Natural killer cell (primary cell): ENCODE results near the gene RASGRP2. TPM values are rescaled to one million over a fixed set of nuclear protein-coding genes. Genes with fewer than 3 reads are reported as not detected.

Experiments used
- ATAC-seq, 3 donors: fragments of 150-1000 bp in 2 of 3; fragments of 200-7000 bp in 1 of 3; cut with Tn5 transposase; 1 replicate in 1 of 3; 2 replicates in 2 of 3; pipeline ENCODE4 v1.10.0; 2021; ENCODE audit warnings: mild to moderate bottlenecking in 2 of 3, moderate library complexity in 2 of 3
- DNase-seq, 2 donors: peaks; one replicate each; pipeline versions ENCODE4 v3.0.0 to v3.0.0-alpha.2; 2013 to 2021; ENCODE audit warnings: mixed read lengths in 1 of 2
- H3K27ac ChIP-seq: one replicate; pipeline ENCODE4 v1.5.1; 2013; ENCODE audit warnings: mild to moderate bottlenecking, low read length
- H3K27me3 ChIP-seq: one replicate; pipeline ENCODE4 v1.6.1; 2013; ENCODE audit warnings: low read length; ENCODE audit not compliant: control insufficient read depth, insufficient read depth
- H3K36me3 ChIP-seq: one replicate; pipeline ENCODE4 v1.6.1; 2013; ENCODE audit warnings: low read length; ENCODE audit not compliant: control insufficient read depth, insufficient read depth
- H3K4me1 ChIP-seq: one replicate; pipeline ENCODE4 v1.6.1; 2013; ENCODE audit warnings: low read length; ENCODE audit not compliant: control insufficient read depth, insufficient read depth
- H3K4me3 ChIP-seq: one replicate; pipeline ENCODE4 v1.5.1; 2013; ENCODE audit warnings: low read length
- H3K9me3 ChIP-seq: one replicate; pipeline ENCODE4 v1.6.1; 2013; ENCODE audit warnings: low read length; ENCODE audit not compliant: control insufficient read depth, insufficient read depth
- H3K27ac Mint-ChIP-seq, 2 donors: one replicate each; pipeline ENCODE4 v1.8.0; 2022; ENCODE audit warnings: mild to moderate bottlenecking in 2 of 2, mixed read lengths in 2 of 2, moderate library complexity in 1 of 2
- H3K27me3 Mint-ChIP-seq, 2 donors: one replicate each; pipeline ENCODE4 v1.8.0; 2022; ENCODE audit warnings: low read depth in 2 of 2, mixed read lengths in 2 of 2
- H3K36me3 Mint-ChIP-seq: one replicate; pipeline ENCODE4 v1.8.0; 2022; ENCODE audit warnings: mixed read lengths
- H3K4me1 Mint-ChIP-seq, 2 donors: one replicate each; pipeline ENCODE4 v1.8.0; 2022; ENCODE audit warnings: mixed read lengths in 2 of 2
- H3K4me3 Mint-ChIP-seq: one replicate; pipeline ENCODE4 v1.8.0; 2022; ENCODE audit warnings: mild to moderate bottlenecking, moderate library complexity, mixed read lengths
- H3K9me3 Mint-ChIP-seq, 2 donors: one replicate each; pipeline ENCODE4 v1.8.0; 2022; ENCODE audit warnings: mixed read lengths in 2 of 2
- CTCF ChIP-seq: fragments of 200-600 bp; IDR thresholded peaks from one replicate; pipeline ENCODE4 v1.8.0; 2022; ENCODE audit warnings: antibody characterized with exemption
- WGBS: methylation state at CpG from one replicate; pipeline ENCODE4 v1.1.7; 2013; ENCODE audit warnings: missing lambda C conversion rate; ENCODE audit not compliant: insufficient coverage; 5-methylcytosine and 5-hydroxymethylcytosine counted together
- intact Hi-C: fragments of 100-400 bp; cut with micrococcal nuclease; formaldehyde crosslinking; loops from one replicate; pipeline ENCODE4 v1.14.2; 2022
- total RNA-seq, 4 donors: library from RNA; stranded (reverse); fragments of 120-200 nt in 1 of 4; gene quantifications; one replicate each; pipeline versions ENCODE4 v1.2.3 to v1.2.4, GENCODE V29; 2013 to 2022

Gene RASGRP2
- total RNA-seq, 3 donors from 2014 or later (not counting 1 experiment from before 2014, with no cell fraction given): 371 to 417 (median 394) TPM

GRCh38 chr11:64762674-64763525, 19.0 kb upstream of the RASGRP2 start:
- no peaks in the 10 kb centered on the region for H3K9me3 ChIP-seq
- no peak overlapping the region for H3K4me3 ChIP-seq
- peaks cover 99% of the 10 kb centered on the region for H3K4me1 ChIP-seq
- H3K27ac ChIP-seq: peak overlapping the region; percentile 59
- Mint-ChIP-seq H3K36me3 (peaks cover 12% of the 10 kb centered on the region), H3K4me3 (peak overlapping the region; percentile 83), H3K27ac (peak overlapping the region; percentile 95 to 96), H3K9me3 (no peaks in the 10 kb centered on the region), H3K27me3 (no peaks in the 10 kb centered on the region), H3K4me1 (peaks cover 78 to 84% of the 10 kb centered on the region in 2 donors)
- peak in 1 of 3 donors; percentile 14 for ATAC-seq
- TF ChIP-seq CTCF: no peak
- WGBS: 27% methylated on average over 11 of the region's 13 CpGs
- intact Hi-C loops: no loop called here
- H3K27me3 ChIP-seq: no peaks in the 10 kb centered on the region
- DNase-seq: peak in 1 of 2 donors; percentile 58
- peaks cover 37% of the 10 kb centered on the region for H3K36me3 ChIP-seq

GRCh38 chr11:64762277-64762673, 18.3 kb upstream of the RASGRP2 start:
- DNase-seq (no peak), ATAC-seq (peak in 2 of 3 donors; percentile 21 to 28)
- peak overlapping the region; percentile 83 for H3K4me3 Mint-ChIP-seq
- peaks cover 72 to 83% of the 10 kb centered on the region in 2 donors for H3K4me1 Mint-ChIP-seq
- no peak overlapping the region for H3K4me3 ChIP-seq
- no peaks in the 10 kb centered on the region for H3K27me3 ChIP-seq
- TF ChIP-seq CTCF: no peak
- H3K36me3 ChIP-seq: peaks cover 31% of the 10 kb centered on the region
- H3K27ac ChIP-seq: peak overlapping the region; percentile 59
- H3K9me3 ChIP-seq: no peaks in the 10 kb centered on the region
- no peaks in the 10 kb centered on the region for H3K9me3 Mint-ChIP-seq
- H3K36me3 Mint-ChIP-seq: peaks cover 12% of the 10 kb centered on the region
- WGBS: 37% methylated on average over 5 of the region's 5 CpGs
- intact Hi-C loops: no loop called here
- peak overlapping the region; percentile 95 to 96 for H3K27ac Mint-ChIP-seq
- no peaks in the 10 kb centered on the region for H3K27me3 Mint-ChIP-seq
- peaks cover 98% of the 10 kb centered on the region for H3K4me1 ChIP-seq

GRCh38 chr11:64760759-64761420, 16.9 kb upstream of the RASGRP2 start:
- Histone ChIP-seq H3K9me3 (no peaks in the 10 kb centered on the region), H3K4me3 (no peak overlapping the region), H3K27ac (peak overlapping the region; percentile 44), H3K36me3 (peaks cover 20% of the 10 kb centered on the region), H3K27me3 (no peaks in the 10 kb centered on the region), H3K4me1 (peaks cover 85% of the 10 kb centered on the region)
- no peak for ATAC-seq
- H3K27me3 Mint-ChIP-seq: no peaks in the 10 kb centered on the region
- no peak for DNase-seq
- 54% methylated on average over 7 of the region's 7 CpGs for WGBS
- H3K9me3 Mint-ChIP-seq: no peaks in the 10 kb centered on the region
- peaks cover 12% of the 10 kb centered on the region for H3K36me3 Mint-ChIP-seq
- intact Hi-C loops: no loop called here
- peak overlapping the region; percentile 95 to 96 for H3K27ac Mint-ChIP-seq
- H3K4me1 Mint-ChIP-seq: peaks cover 61 to 72% of the 10 kb centered on the region in 2 donors
- H3K4me3 Mint-ChIP-seq: peak overlapping the region; percentile 79
- TF ChIP-seq CTCF: no peak
